NT2/D1 (cell line): ENCODE measurements around the gene C5orf34.
A peak's percentile ranks its signal among the peaks of the same experiment; 100 is the strongest.
"Not testable (repeated sequence)": the region's sequence is repeated elsewhere in the genome, so short reads cannot be mapped to it uniquely, and the experiment has no call there.

Source experiments
- DNase-seq: peaks from one replicate; pipeline ENCODE4 v3.0.0-alpha.2; 2011; ENCODE audit warnings: low read depth, low spot score
- H3K27me3 ChIP-seq: 2 replicates; pipeline ENCODE4 v1.6.0; 2011; ENCODE audit warnings: mild to moderate bottlenecking; ENCODE audit not compliant: insufficient read length, insufficient read depth
- H3K36me3 ChIP-seq: 2 replicates; pipeline ENCODE4 v1.6.1; 2011; ENCODE audit warnings: mild to moderate bottlenecking, low read length, mixed read lengths; ENCODE audit not compliant: insufficient read depth, insufficient read length
- H3K4me1 ChIP-seq: 2 replicates; pipeline ENCODE4 v1.5.1; 2011; ENCODE audit not compliant: insufficient read depth, insufficient read length
- H3K4me3 ChIP-seq: 2 replicates; pipeline ENCODE4 v1.5.1; 2011; ENCODE audit warnings: low read depth; ENCODE audit not compliant: insufficient read length
- H3K9ac ChIP-seq: 2 replicates; pipeline ENCODE4 v1.6.0; 2011; ENCODE audit warnings: low read depth; ENCODE audit not compliant: insufficient read length
- H3K9me3 ChIP-seq: 2 replicates; pipeline ENCODE4 v1.5.1; 2011; ENCODE audit warnings: mild to moderate bottlenecking, low read length; ENCODE audit not compliant: insufficient read depth
- SUZ12 ChIP-seq: IDR thresholded peaks from 2 replicates; pipeline ENCODE4 v1.6.1; 2011; ENCODE audit not compliant: insufficient read length, insufficient read depth; ENCODE audit errors: extremely low read depth
- YY1 ChIP-seq: IDR thresholded peaks from 2 replicates; pipeline ENCODE4 v1.6.1; 2011; ENCODE audit not compliant: insufficient read length, insufficient read depth
- ZNF274 ChIP-seq: IDR thresholded peaks from 2 replicates; pipeline ENCODE4 v1.6.1; 2011; ENCODE audit warnings: mild to moderate bottlenecking, low read depth, low read length

Gene C5orf34

DNA sequence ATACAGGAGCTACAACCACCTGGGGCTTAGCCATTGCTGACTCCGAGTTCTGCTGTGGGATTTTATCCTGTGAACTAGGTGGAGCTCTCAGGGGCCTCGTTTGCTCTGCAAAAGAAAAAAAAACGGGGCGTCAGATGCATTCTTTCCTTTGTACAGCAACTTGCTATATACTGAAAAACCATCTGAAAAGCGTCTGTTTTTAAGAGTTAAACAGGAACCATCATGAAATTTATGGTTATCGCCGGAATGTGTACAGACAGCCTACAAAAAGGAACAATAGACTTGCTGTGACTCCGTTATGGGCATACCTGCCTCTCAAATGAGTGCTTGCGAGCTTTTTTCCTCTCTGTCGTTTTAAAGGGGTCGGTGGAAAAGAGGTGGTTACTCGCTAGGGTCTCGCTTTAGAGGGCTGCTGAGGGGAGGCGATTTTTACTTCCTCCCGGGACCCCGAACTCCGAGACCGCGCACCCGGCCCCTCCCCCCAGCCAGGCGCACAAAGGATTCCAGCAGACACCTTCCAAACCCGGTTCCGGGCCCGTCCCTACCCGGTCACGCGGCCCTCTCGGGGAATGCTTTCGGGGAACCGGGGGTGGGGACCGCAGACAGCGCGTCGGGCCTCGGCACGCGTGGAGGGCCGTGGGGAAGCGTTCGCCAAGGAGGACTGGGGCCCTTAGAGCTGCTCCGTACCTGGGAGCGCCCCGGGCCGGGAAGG lies 41.1 kb upstream of the C5orf34 start:
- no peak for DNase-seq
- no peaks in the 10 kb centered on the region for H3K9me3 ChIP-seq
- peaks cover 38% of the 10 kb centered on the region for H3K36me3 ChIP-seq
- peak overlapping the region; percentile 65 for H3K4me3 ChIP-seq
- TF ChIP-seq SUZ12 (no peak), ZNF274 (no peak), YY1 (no peak)
- H3K9ac ChIP-seq, result peak overlapping the region; percentile 81
- H3K27me3 ChIP-seq, result no peaks in the 10 kb centered on the region
- no peaks in the 10 kb centered on the region for H3K4me1 ChIP-seq

DNA sequence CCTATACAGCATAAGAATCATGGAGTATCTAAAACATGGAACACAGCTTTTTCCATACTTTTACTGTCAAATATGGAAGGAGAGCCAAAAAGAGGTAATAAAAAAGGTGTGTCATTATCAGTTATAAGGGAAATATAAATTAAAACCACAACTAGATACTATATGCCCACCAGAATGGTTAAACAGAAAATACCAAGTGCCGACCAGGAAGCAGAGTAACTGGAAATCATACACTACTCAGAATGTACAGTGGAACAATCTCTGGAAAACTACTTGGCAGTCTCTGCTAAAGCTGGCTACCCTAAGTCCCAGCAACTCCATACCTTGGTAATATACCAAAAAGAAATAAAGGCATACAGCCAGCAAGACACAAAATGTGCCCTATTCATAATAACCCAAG lies 39.5 kb upstream of the C5orf34 start:
- Histone ChIP-seq H3K9ac (no peak overlapping the region), H3K9me3 (no peaks in the 10 kb centered on the region), H3K27me3 (no peaks in the 10 kb centered on the region), H3K4me1 (no peaks in the 10 kb centered on the region), H3K36me3 (peaks cover 47% of the 10 kb centered on the region), H3K4me3 (no peak overlapping the region)
- TF ChIP-seq YY1 (no peak), ZNF274 (no peak), SUZ12 (no peak)
- no peak for DNase-seq

DNA sequence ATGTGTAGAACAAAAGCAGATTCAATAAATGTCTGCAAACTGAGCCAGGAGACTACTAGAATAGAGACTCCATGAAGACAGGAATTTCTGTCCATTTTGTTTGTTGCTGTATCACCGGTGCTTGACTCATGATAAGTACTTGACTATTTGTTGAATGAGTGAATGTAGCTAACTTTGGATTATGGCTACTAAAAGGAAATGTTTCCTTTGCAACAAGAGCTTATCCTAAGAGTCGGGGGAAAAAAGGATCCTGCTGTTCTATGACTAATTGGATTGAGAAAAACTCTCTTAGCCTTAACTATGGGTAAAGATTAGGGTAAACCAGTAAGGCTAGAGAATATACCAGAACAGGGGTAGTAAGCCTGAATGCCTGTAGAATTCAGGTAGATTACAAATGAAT lies 38.4 kb upstream of the C5orf34 start:
- H3K9me3 ChIP-seq, result no peaks in the 10 kb centered on the region
- no peaks in the 10 kb centered on the region for H3K4me1 ChIP-seq
- H3K27me3 ChIP-seq, result no peaks in the 10 kb centered on the region
- TF ChIP-seq YY1, result no peak
- no peak for TF ChIP-seq ZNF274
- no peak for TF ChIP-seq SUZ12
- H3K4me3 ChIP-seq, result no peak overlapping the region
- DNase-seq, result no peak
- peaks cover 51% of the 10 kb centered on the region for H3K36me3 ChIP-seq
- H3K9ac ChIP-seq, result no peak overlapping the region

DNA sequence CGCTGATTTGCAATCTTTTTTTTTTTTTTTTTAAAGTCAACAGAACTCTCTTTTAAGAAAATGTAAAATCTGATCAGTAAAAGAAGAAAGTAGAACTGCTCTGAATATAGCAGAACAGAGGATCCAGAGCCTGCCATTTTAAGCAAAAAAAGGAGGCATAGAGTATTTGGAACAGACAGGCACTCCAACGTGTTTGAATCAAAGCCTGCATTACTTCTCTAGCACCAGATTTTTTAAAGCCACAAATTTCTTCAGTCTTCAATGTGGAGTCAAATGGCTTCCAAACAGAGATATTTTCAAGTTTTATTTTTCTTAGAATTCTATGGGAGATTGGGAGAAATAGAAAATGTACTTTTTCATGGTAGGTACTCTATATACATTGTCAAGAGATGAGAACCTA lies 36.8 kb upstream of the C5orf34 start:
- H3K27me3 ChIP-seq, result no peaks in the 10 kb centered on the region
- H3K4me1 ChIP-seq, result no peaks in the 10 kb centered on the region
- H3K9me3 ChIP-seq, result no peaks in the 10 kb centered on the region
- DNase-seq, result no peak
- H3K36me3 ChIP-seq, result peaks cover 67% of the 10 kb centered on the region
- no peak overlapping the region for H3K4me3 ChIP-seq
- TF ChIP-seq YY1, result no peak
- H3K9ac ChIP-seq, result no peak overlapping the region

DNA sequence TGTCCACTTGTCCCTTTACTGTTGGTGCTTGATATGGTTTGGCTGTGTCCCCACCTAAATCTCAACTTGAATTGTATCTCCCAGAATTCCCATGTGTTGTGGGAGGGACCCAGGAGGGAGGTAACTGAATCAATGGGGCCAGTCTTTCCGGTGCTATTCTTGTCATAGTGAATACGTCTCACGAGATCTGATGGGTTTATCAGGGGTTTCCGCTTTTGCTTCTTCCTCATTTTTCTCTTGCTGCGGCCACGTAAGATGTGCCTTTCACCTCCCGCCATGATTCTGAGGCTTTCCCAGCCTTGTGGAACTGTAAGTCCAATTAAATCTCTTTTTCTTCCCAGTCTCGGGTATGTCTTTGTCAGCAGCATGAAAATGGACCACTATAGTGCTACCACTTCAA lies 34.3 kb upstream of the C5orf34 start:
- H3K4me3 ChIP-seq, H3K27me3 ChIP-seq, H3K9ac ChIP-seq, H3K9me3 ChIP-seq, DNase-seq, H3K4me1 ChIP-seq: not testable (repeated sequence)
- peaks cover 78% of the 10 kb centered on the region for H3K36me3 ChIP-seq

DNA sequence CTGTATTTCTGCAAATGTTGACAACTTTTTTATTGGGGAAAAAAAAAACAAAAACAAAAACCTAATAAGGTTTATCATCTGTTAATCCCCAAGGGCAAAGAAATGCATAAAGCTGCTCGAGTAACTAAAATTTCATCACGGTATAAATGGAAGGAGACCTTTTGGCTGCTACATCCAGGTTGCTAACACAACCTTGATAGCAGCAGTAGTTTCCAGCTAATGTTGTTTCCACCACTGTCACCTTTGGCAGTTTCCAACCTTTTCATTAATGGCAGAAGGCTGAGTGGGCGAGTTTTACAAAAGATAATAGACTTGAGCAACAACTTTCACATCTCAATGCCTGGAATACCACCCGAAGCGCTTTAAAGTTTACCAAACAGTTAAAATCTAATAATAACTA lies 33.4 kb upstream of the C5orf34 start:
- Histone ChIP-seq H3K9ac (no peak overlapping the region), H3K4me1 (no peaks in the 10 kb centered on the region), H3K4me3 (no peak overlapping the region), H3K36me3 (peaks cover 77% of the 10 kb centered on the region), H3K9me3 (no peaks in the 10 kb centered on the region), H3K27me3 (no peaks in the 10 kb centered on the region)
- no peak for TF ChIP-seq ZNF274
- TF ChIP-seq SUZ12, result no peak
- no peak for TF ChIP-seq YY1
- no peak for DNase-seq

DNA sequence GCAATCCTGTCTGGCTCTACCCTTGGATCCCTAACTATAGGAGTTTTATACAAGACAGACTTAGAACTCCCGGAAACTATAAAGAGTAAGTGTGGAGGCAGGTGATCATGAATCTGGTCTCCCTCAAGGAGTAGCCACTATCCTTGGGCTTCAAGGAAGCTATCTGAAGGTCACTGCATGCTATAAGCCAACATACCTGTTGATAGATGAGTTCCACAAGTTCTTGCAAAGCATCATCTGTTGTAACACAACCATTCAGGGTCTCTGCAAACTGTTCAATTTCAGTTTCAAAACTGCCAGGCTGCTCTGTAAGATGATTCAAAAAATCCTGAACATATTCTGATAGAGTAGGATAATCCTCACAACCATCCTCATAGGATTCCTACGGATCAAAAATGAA lies 32.6 kb upstream of the C5orf34 start:
- peaks cover 82% of the 10 kb centered on the region for H3K36me3 ChIP-seq
- TF ChIP-seq ZNF274 (no peak), SUZ12 (no peak), YY1 (no peak)

DNA sequence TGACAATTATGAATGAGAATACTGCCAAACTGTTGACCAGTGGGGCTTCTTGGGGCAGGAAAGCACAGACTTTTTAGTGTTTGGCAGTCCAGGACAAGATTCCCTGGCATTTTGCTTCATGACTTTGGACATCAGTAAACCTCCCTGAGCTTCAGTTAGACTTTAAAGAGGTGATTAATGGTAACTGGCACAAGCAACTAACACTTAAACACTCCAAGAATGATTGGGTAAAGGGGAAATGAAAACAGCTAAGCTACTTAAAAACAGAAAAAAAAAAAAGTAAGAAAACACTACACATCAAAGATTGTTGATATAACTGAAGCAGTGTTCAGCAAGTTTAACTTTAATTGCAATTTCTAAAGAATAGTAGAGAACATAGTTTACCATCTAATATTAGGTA lies 28.5 kb upstream of the C5orf34 start:
- H3K4me3 ChIP-seq, result no peak overlapping the region
- no peaks in the 10 kb centered on the region for H3K4me1 ChIP-seq
- H3K36me3 ChIP-seq, result peaks cover 67% of the 10 kb centered on the region
- no peaks in the 10 kb centered on the region for H3K9me3 ChIP-seq
- TF ChIP-seq SUZ12 (no peak), YY1 (no peak), ZNF274 (no peak)
- DNase-seq, result no peak
- no peak overlapping the region for H3K9ac ChIP-seq
- H3K27me3 ChIP-seq, result no peaks in the 10 kb centered on the region

More for the DNA sequence above, 32.6 kb upstream of the C5orf34 start:
- DNase-seq, result no peak
- Histone ChIP-seq H3K9ac (no peak overlapping the region), H3K4me3 (no peak overlapping the region), H3K9me3 (no peaks in the 10 kb centered on the region), H3K4me1 (no peaks in the 10 kb centered on the region), H3K27me3 (no peaks in the 10 kb centered on the region)
